Measurements from ENCODE around the gene CARS2. TPM values are rescaled to one million over a fixed set of nuclear protein-coding genes. Genes with fewer than 3 reads are reported as not detected.

CARS2 gene
- total and polyA plus RNA-seq, 2 of the 8 experiments (the other 6 are each of a cell fraction or from before 2014, with no cell fraction given): 47.7 to 55.9 TPM

DNA sequence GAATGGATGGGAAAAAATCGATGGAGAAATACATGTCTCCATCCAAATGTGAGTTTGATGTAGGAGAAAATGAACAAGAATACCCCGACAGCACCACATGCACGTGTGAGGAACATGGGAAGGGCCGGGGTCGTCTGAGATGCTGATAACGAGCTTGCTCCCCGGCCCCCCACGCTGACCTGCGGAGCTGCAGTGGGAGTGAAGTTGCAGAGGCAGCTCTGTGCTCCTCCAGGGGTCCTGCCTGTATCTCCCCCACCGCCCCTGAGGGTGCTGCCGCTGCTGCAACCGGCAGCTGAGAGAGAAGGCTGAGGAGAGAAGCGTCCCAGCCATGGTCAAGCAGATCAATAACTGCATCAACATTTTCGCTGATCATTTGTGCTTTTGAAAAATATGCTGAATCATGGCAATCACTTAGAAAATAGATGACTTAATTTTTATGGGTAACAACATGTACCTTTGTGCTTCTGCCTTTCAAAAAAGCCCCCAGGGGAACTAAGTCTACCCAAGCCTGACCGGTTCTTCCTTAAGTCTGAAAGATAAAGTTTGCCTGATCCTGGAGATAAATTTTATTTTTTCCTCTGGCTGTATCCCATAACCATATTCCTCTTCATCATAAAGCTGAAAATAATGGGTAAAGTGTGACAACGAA is 108.8 kb downstream of the CARS2 start:
- no peaks in the 10 kb centered on the region for H3K36me3 ChIP-seq (ENCODE audit: control insufficient read depth in 2 of 4, insufficient read depth in 4 of 4, low read length in 3 of 4)
- H3K14ac ChIP-seq (ENCODE audit: insufficient read length): no peak overlapping the region
- H3K4me2 ChIP-seq (ENCODE audit: insufficient read depth in 1 of 2, low read depth in 2 of 2, low read length in 2 of 2): no peak overlapping the region
- no peak overlapping the region for H2BK12ac ChIP-seq (ENCODE audit: low read depth, low read length)
- no peaks in the 10 kb centered on the region for H3K79me2 ChIP-seq (ENCODE audit: control insufficient read depth in 1 of 2, insufficient read depth in 2 of 2, low read length in 2 of 2)
- H2AK5ac ChIP-seq (ENCODE audit: low read depth, low read length): no peak overlapping the region
- no peaks in the 10 kb centered on the region for H4K20me1 ChIP-seq (replicated peaks in 1 of 2; ENCODE audit: control insufficient read depth in 1 of 2, insufficient read depth in 2 of 2, low read length in 2 of 2)
- H3K9ac ChIP-seq (replicated peaks in 1 of 4; ENCODE audit: extremely low read depth in 1 of 4, low read depth in 3 of 4, low read length in 3 of 4): no peak overlapping the region
- FAIRE-seq (no peak), DNase-seq (ENCODE audit: low read depth in 1 of 2, low spot score in 2 of 2) (no peak)
- ChIA-PET CTCF (ENCODE audit: partially characterized antibody) (interaction anchor here (0.6 to 1.7 kb wide), 6 partner anchors 11 to 222 kb away, joined by 3 to 7 read pairs (median 4); no protein-coding TSS in a partner anchor), POLR2A (ENCODE audit: partially characterized antibody) (interaction anchor here (1.8 kb wide), 1 partner anchor 115 kb away, joined by 4 read pairs; no protein-coding TSS in a partner anchor)
- no peaks in the 10 kb centered on the region for H3K27me3 ChIP-seq (replicated peaks in 1 of 4; ENCODE audit: control insufficient read depth in 3 of 4, extremely low read depth in 1 of 4, insufficient read depth in 3 of 4, low read length in 3 of 4)
- H3K18ac ChIP-seq (ENCODE audit: extremely low read depth, low read length): no peak overlapping the region
- no peak for TF ChIP-seq SAP30 (IDR thresholded peaks at IDR 0.05; ENCODE audit: insufficient read depth, insufficient replicate concordance, low read length)
- TF ChIP-seq RFX5 (IDR thresholded peaks at IDR 0.05; ENCODE audit: borderline replicate concordance, low read depth, low read length): no peak
- TF ChIP-seq CBX5 (IDR thresholded peaks at IDR 0.05; ENCODE audit: low read depth, low read length): no peak
- no peak for TF ChIP-seq HDAC6 (IDR thresholded peaks at IDR 0.05; ENCODE audit: low read depth, low read length)
- TF ChIP-seq SUZ12 (IDR thresholded peaks at IDR 0.05; ENCODE audit: low read length): no peak
- TF ChIP-seq PHF8 (conservative IDR thresholded peaks at IDR 0.05; ENCODE audit: low read depth, low read length): no peak
- TF ChIP-seq USF2 (IDR thresholded peaks at IDR 0.05; ENCODE audit: low read length): no peak
- no peak for TF ChIP-seq KDM4A (IDR thresholded peaks at IDR 0.05; ENCODE audit: low read depth, low read length, severe bottlenecking)
- TF ChIP-seq ZNF274 (IDR thresholded peaks at IDR 0.05; ENCODE audit: borderline replicate concordance, extremely low read depth, low read length): no peak
- no peak for TF ChIP-seq POLR2AphosphoS5 (IDR thresholded peaks at IDR 0.05; ENCODE audit: low read depth, low read length)
- H2BK120ac ChIP-seq (replicated peaks; ENCODE audit: low read depth, low read length): no peak overlapping the region
- H2BK20ac ChIP-seq (ENCODE audit: low read length): no peak overlapping the region
- no peaks in the 10 kb centered on the region for H3K79me1 ChIP-seq (ENCODE audit: low read depth, low read length)
- H4K8ac ChIP-seq (ENCODE audit: extremely low read depth, insufficient read depth, low read length): no peak overlapping the region
- H3K23ac ChIP-seq (ENCODE audit: insufficient read length): no peak overlapping the region
- no peak overlapping the region for H3K4me3 ChIP-seq (ENCODE audit: extremely low read depth in 1 of 4, insufficient read depth in 2 of 4, low read depth in 3 of 4, low read length in 4 of 4)
- H3K9me3 ChIP-seq (ENCODE audit: insufficient read depth in 2 of 2, low read depth in 1 of 2, low read length in 1 of 2): no peaks in the 10 kb centered on the region
- no peaks in the 10 kb centered on the region for H3K23me2 ChIP-seq (ENCODE audit: low read depth, low read length)
- H2BK5ac ChIP-seq (ENCODE audit: low read depth, low read length): no peak overlapping the region
- no peaks in the 10 kb centered on the region for H3K4me1 ChIP-seq (replicated peaks in 1 of 4; ENCODE audit: control insufficient read depth in 3 of 4, insufficient read depth in 4 of 4, low read length in 3 of 4)
- H3K27ac ChIP-seq (ENCODE audit: low read depth, low read length): no peak overlapping the region
- no peak overlapping the region for H2AFZ ChIP-seq (ENCODE audit: low read length)
- H4K91ac ChIP-seq (replicated peaks; ENCODE audit: insufficient read length, low read length): no peak overlapping the region
- no peak overlapping the region for H3K56ac ChIP-seq (replicated peaks; ENCODE audit: insufficient read length, low read depth, low read length)
- WGBS, 2 experiments (ENCODE audit: extremely low coverage in 1 of 2, insufficient coverage in 1 of 2, insufficient read length in 1 of 2, insufficient replicate concordance in 2 of 2, low coverage in 1 of 2, low lambda C conversion rate in 2 of 2, missing lambda C conversion rate in 1 of 2): 85% methylated on average over 16 of the region's 16 CpGs; no CpG with 5 or more reads in 1 of the 2 experiments
- H4K5ac ChIP-seq (ENCODE audit: insufficient read length, low read depth, low read length): no peak overlapping the region
- peak overlapping the region; percentile 72; the same call in 1 of the 2 replicates for H2BK15ac ChIP-seq (ENCODE audit: low read length)
- H3K4ac ChIP-seq (replicated peaks; ENCODE audit: insufficient read length, low read depth, low read length): no peak overlapping the region

Measured in H1 (cell line).